ENCODE data around the gene MTOR.

DNA sequence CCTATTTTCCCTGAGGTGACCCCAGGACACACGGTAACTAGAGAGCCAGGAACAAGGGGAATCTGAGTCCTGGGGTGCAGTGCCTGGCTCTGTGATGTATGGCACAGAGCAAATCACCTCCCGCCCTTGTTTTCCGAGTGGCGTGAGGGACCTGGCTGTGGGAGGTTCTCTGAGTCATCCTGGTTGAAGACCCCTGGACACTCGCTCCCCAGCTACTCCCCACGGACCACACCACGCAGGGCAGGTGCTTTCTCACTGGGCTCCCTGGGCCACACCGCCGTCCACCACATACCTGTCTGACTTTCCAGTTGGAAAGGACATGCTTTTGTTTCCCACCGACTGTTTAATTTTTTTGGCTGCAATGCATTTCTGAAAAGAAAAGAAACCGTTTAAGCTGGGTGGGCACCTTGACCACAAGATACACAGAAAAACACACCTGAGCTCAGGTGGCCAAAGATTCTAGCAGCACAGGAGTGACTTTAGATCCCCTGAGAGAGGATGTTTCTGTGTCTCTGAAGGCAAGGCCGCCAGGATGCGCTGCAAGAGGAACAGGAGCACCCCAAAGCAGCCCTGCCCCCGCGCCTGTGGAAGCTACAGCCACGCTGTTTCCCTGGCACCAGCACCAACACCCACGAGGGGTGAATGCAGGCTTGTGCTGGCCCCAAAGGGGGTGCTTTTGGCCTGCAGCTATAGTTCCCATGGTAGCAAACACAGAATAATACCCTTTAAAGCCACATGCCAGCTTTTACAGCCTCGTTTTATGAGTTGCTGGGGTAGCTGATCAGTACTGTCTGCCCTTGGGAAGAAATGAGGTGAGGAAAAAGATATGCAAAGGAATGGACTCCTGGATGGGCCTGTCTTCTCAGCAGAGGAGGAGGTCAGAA is 194.4 kb downstream of the MTOR start:
- no peak for TF ChIP-seq CTCF (IDR thresholded peaks at IDR 0.05)
- TF ChIP-seq EP300 (IDR thresholded peaks at IDR 0.05), result no peak
- TF ChIP-seq POLR2A (IDR thresholded peaks at IDR 0.05), result no peak

All from stomach (tissue), 4 donors.